Left hindlimb (tissue), 1 donor: ENCODE data around the gene RALGAPA1.
"Not testable (repeated sequence)": the region's sequence is repeated elsewhere in the genome, so short reads cannot be mapped to it uniquely, and the experiment has no call there.

ENCODE experiments used
- DNase-seq: peaks from one replicate; pipeline ENCODE4 v3.0.0-alpha.2; 2018

The RALGAPA1 gene

GRCh38 chr14:35821564-35822411 lies 12.7 kb upstream of the RALGAPA1 start:
- DNase-seq = no peak

GRCh38 chr14:35819591-35820540 lies 10.8 kb upstream of the RALGAPA1 start:
- no peak for DNase-seq

- no peak for DNase-seq
These were observed 9.4 kb upstream of the RALGAPA1 start for GRCh38 chr14:35818346-35819115.

GRCh38 chr14:35814371-35815005 lies 5.4 kb upstream of the RALGAPA1 start:
- DNase-seq = no peak

- no peak for DNase-seq
These were observed 1.9 kb upstream of the RALGAPA1 start for GRCh38 chr14:35810963-35811362.

GRCh38 chr14:35809597-35809996 lies 502 bp upstream of the RALGAPA1 start:
- no peak for DNase-seq

GRCh38 chr14:35808076-35808637 lies 938 bp downstream of the RALGAPA1 start:
- DNase-seq = no peak

- no peak for DNase-seq
These were observed 1.7 kb downstream of the RALGAPA1 start for GRCh38 chr14:35807131-35807961.

GRCh38 chr14:35806006-35806907 lies 2.8 kb downstream of the RALGAPA1 start:
- no peak for DNase-seq

- DNase-seq = no peak
These were observed 11.3 kb downstream of the RALGAPA1 start for GRCh38 chr14:35797796-35798195.

GRCh38 chr14:35789651-35790050 lies 19.4 kb downstream of the RALGAPA1 start:
- DNase-seq = no peak

- no peak for DNase-seq
These were observed 22.2 kb downstream of the RALGAPA1 start for GRCh38 chr14:35786856-35787255.

- DNase-seq = no peak
These were observed 25.4 kb downstream of the RALGAPA1 start for GRCh38 chr14:35783699-35784098.

- DNase-seq = no peak
These were observed 29.7 kb downstream of the RALGAPA1 start for GRCh38 chr14:35779368-35779767.

- DNase-seq = not testable (repeated sequence)
These were observed 31.5 kb downstream of the RALGAPA1 start for GRCh38 chr14:35777550-35777949.

GRCh38 chr14:35776823-35777222 lies 32.3 kb downstream of the RALGAPA1 start:
- no peak for DNase-seq

- not testable (repeated sequence) for DNase-seq
These were observed 33.0 kb downstream of the RALGAPA1 start for GRCh38 chr14:35776085-35776484.

- DNase-seq = no peak
These were observed 42.4 kb downstream of the RALGAPA1 start for GRCh38 chr14:35766700-35767082.

- no peak for DNase-seq
These were observed 42.9 kb downstream of the RALGAPA1 start for GRCh38 chr14:35766036-35766699.
